ENCODE data around the gene HAUS3.

DNA sequence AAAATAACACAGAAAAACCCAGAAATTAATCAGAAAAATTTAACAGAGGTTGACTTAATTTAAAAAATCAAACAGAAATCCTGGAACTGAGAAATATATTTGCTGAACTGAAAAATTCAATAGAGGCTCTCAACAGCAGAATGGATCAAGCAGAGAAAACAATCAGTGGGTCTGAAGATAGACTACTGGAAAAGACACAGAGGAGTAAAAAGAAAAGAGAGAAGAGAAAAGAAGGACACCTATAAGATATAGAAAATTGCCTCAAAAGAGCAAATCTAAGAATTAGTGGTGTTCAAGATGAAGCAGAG lies 55.1 kb downstream of the HAUS3 start:
- no peak for TF ChIP-seq ZNF274 (IDR thresholded peaks at IDR 0.05; ENCODE audit: low read depth, low read length)
- no peak for TF ChIP-seq SUZ12 (IDR thresholded peaks at IDR 0.05; ENCODE audit: extremely low read depth, insufficient read depth, insufficient read length)

All from NT2/D1 (cell line).